ENCODE data around the gene NCKIPSD. TPM values are rescaled to one million over a fixed set of nuclear protein-coding genes. Genes with fewer than 3 reads are reported as not detected.

The NCKIPSD gene
- total RNA-seq, 1 experiment from 2014 or later: 46.0 TPM

DNA sequence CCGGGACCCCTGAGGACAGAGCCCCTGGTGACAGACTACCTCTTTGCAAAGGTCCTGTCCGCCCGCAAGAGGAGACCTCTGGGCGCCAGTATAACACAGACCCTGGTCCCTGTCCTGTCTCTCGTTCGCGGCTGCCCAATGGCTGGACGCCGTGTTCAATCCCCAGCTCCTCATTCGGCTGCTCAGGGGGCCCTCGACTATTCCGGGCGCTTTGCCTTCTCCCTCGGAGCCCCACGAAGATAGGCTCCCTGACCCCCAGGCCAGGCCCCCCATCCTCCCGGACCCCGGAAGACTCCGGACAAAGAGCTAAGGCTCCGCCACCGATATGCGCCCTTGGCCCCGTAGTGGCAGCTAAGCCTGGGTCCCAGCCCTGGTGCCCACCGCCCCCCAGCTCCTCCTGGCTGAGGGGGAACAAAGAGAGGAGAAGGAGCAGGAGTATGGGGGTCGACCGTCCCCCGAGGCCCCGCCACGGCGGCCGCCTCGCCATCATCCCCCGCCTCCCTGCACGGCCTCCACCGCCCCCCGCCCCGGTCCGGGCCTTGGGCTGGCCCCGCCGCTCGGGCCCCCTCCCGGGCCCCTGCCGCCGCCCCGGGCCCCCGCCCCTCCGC lies 23.5 kb downstream of the NCKIPSD start:
- Histone ChIP-seq H4K20me1 (ENCODE audit: control insufficient read depth, insufficient read depth, insufficient read length) (no peaks in the 10 kb centered on the region), H4K8ac (replicated peaks; ENCODE audit: insufficient read length, low read depth, low read length) (no peak overlapping the region), H4K5ac (ENCODE audit: insufficient read length, low read depth, low read length) (no peak overlapping the region), H3K27ac (ENCODE audit: insufficient read length, low read depth, low read length) (no peak overlapping the region), H3K4ac (ENCODE audit: low read depth, low read length) (no peak overlapping the region), H3K14ac (ENCODE audit: insufficient read depth, low read length) (no peak overlapping the region), H2BK20ac (ENCODE audit: low read depth, low read length, poor library complexity, severe bottlenecking) (no peak overlapping the region), H4K91ac (ENCODE audit: insufficient read length, low read depth, low read length) (no peak overlapping the region), H3K23me2 (ENCODE audit: insufficient read length, low read depth, low read length, poor library complexity, severe bottlenecking) (peaks cover 18% of the 10 kb centered on the region), H3K79me2 (ENCODE audit: insufficient read depth, low read length) (no peaks in the 10 kb centered on the region), H2AFZ (ENCODE audit: low read length) (no peak overlapping the region), H3K27me3 (ENCODE audit: insufficient read depth, low read length) (no peaks in the 10 kb centered on the region), H3K18ac (ENCODE audit: insufficient read length, low read depth, low read length) (no peak overlapping the region), H3K23ac (ENCODE audit: insufficient read length, low read depth, low read length) (no peak overlapping the region), H3T11ph (ENCODE audit: low read length) (no peak overlapping the region), H2AK5ac (ENCODE audit: insufficient read length, low read length) (no peak overlapping the region), H3K56ac (ENCODE audit: insufficient read length, low read depth, low read length) (no peak overlapping the region), H3K9me3 (ENCODE audit: control insufficient read depth, low read depth, low read length) (no peaks in the 10 kb centered on the region), H2BK5ac (ENCODE audit: insufficient read length, low read length) (no peak overlapping the region), H3K9ac (ENCODE audit: extremely low read depth, insufficient read length, low read length) (no peak overlapping the region), H2BK120ac (ENCODE audit: low read depth, low read length, poor library complexity, severe bottlenecking) (no peak overlapping the region), H3K4me1 (ENCODE audit: insufficient read depth, low read length) (no peaks in the 10 kb centered on the region), H2BK15ac (ENCODE audit: low read depth, low read length) (no peak overlapping the region), H2BK12ac (ENCODE audit: insufficient read length, low read depth, low read length) (no peak overlapping the region), H3K4me2 (ENCODE audit: insufficient read depth, insufficient read length, low read length) (peak overlapping the region; percentile 63), H3K79me1 (ENCODE audit: insufficient read depth, low read depth, low read length, poor library complexity, severe bottlenecking) (no peaks in the 10 kb centered on the region)
- WGBS (ENCODE audit: extremely low coverage, insufficient read length, low lambda C conversion rate): no CpG with 5 or more reads among the region's 46 CpGs
- Mint-ChIP-seq H3K27ac (peak overlapping the region in 1 of 3 experiments; percentile 84; a peak in 1 of 7 replicates), H3K36me3 (ENCODE audit: insufficient read depth in 1 of 3, low read depth in 3 of 3) (peaks cover 24 to 47% (median 38%) of the 10 kb centered on the region in 3 experiments), H3K9me3 (peaks cover 2 to 3% of the 10 kb centered on the region in 2 experiments; a peak in 2 of 5 replicates), H3K4me1 (peaks cover 16 to 17% of the 10 kb centered on the region in 2 experiments), H3K4me3 (peak overlapping the region; percentile 88 to 92), H3K27me3 (ENCODE audit: low read depth) (peaks cover 4% of the 10 kb centered on the region; the same call in 1 of the 2 replicates)
- TF ChIP-seq, protein P1, sequence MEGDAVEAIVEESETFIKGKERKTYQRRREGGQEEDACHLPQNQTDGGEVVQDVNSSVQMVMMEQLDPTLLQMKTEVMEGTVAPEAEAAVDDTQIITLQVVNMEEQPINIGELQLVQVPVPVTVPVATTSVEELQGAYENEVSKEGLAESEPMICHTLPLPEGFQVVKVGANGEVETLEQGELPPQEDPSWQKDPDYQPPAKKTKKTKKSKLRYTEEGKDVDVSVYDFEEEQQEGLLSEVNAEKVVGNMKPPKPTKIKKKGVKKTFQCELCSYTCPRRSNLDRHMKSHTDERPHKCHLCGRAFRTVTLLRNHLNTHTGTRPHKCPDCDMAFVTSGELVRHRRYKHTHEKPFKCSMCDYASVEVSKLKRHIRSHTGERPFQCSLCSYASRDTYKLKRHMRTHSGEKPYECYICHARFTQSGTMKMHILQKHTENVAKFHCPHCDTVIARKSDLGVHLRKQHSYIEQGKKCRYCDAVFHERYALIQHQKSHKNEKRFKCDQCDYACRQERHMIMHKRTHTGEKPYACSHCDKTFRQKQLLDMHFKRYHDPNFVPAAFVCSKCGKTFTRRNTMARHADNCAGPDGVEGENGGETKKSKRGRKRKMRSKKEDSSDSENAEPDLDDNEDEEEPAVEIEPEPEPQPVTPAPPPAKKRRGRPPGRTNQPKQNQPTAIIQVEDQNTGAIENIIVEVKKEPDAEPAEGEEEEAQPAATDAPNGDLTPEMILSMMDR (conservative IDR thresholded peaks at IDR 0.05): no peak
- DNase-seq: peak; percentile 47

All from H9 (cell line).